Activated naive CD4-positive, alpha-beta T cell treated with Interleukin-2 at 50 U/mL for 16 hours (primary cell): Measurements from ENCODE around the gene CXCL10.
A peak's percentile ranks its signal among the peaks of the same experiment; 100 is the strongest.
"Not testable (repeated sequence)": the region's sequence is repeated elsewhere in the genome, so short reads cannot be mapped to it uniquely, and the experiment has no call there.

ENCODE experiments used
- DNase-seq: peaks from one replicate; pipeline ENCODE4 v3.0.0-alpha.2; 2020

The CXCL10 gene

GRCh38 chr4:76023389-76023788 lies at the start of gene CXCL10:
Gene CXCL10, minus strand, starts transcription at chr4:76023497. Its CDS starts 66 bp downstream, at chr4:76023431.
- DNase-seq, result no peak

- no peak for DNase-seq
These were observed 49.5 kb upstream of the CXCL10 start for GRCh38 chr4:76072760-76073159.

GRCh38 chr4:76067652-76068286 lies 44.5 kb upstream of the CXCL10 start:
- peak; percentile 73 for DNase-seq

GRCh38 chr4:76066546-76066945 lies 43.2 kb upstream of the CXCL10 start:
- no peak for DNase-seq

- DNase-seq, result no peak
These were observed 38.7 kb upstream of the CXCL10 start for GRCh38 chr4:76061982-76062381.

- no peak for DNase-seq
These were observed 38.1 kb upstream of the CXCL10 start for GRCh38 chr4:76061421-76061820.

- no peak for DNase-seq
These were observed 37.2 kb upstream of the CXCL10 start for GRCh38 chr4:76060506-76060905.

- no peak for DNase-seq
These were observed 36.5 kb upstream of the CXCL10 start for GRCh38 chr4:76059750-76060149.

- no peak for DNase-seq
These were observed 35.7 kb upstream of the CXCL10 start for GRCh38 chr4:76058888-76059426.

GRCh38 chr4:76058302-76058701 lies 35.0 kb upstream of the CXCL10 start:
- no peak for DNase-seq

GRCh38 chr4:76055421-76055820 lies 32.1 kb upstream of the CXCL10 start:
- DNase-seq, result no peak

GRCh38 chr4:76055016-76055415 lies 31.7 kb upstream of the CXCL10 start:
- DNase-seq, result no peak

- no peak for DNase-seq
These were observed 30.4 kb upstream of the CXCL10 start for GRCh38 chr4:76053730-76054129.

GRCh38 chr4:76050560-76051050 lies 27.3 kb upstream of the CXCL10 start:
- not testable (repeated sequence) for DNase-seq

GRCh38 chr4:76049860-76050416 lies 26.6 kb upstream of the CXCL10 start:
- not testable (repeated sequence) for DNase-seq

- not testable (repeated sequence) for DNase-seq
These were observed 21.4 kb upstream of the CXCL10 start for GRCh38 chr4:76044686-76045085.

- DNase-seq, result not testable (repeated sequence)
These were observed 20.0 kb upstream of the CXCL10 start for GRCh38 chr4:76043306-76043705.

- DNase-seq, result not testable (repeated sequence)
These were observed 19.1 kb upstream of the CXCL10 start for GRCh38 chr4:76042241-76042998.

- no peak for DNase-seq
These were observed 13.6 kb upstream of the CXCL10 start for GRCh38 chr4:76036855-76037254.

GRCh38 chr4:76035799-76036380 lies 12.6 kb upstream of the CXCL10 start, which contains the start of gene CXCL11:
Gene CXCL11, minus strand, starts transcription at chr4:76036070. Its CDS starts 83 bp downstream, at chr4:76035987.
- DNase-seq, result no peak

- DNase-seq, result no peak
These were observed 11.8 kb upstream of the CXCL10 start for GRCh38 chr4:76035141-76035540.

- DNase-seq, result no peak
These were observed 6.0 kb upstream of the CXCL10 start for GRCh38 chr4:76029300-76029699.

GRCh38 chr4:76028350-76028765 lies 5.1 kb upstream of the CXCL10 start:
- DNase-seq, result no peak
